ENCODE data around the gene PIEZO2.

DNA sequence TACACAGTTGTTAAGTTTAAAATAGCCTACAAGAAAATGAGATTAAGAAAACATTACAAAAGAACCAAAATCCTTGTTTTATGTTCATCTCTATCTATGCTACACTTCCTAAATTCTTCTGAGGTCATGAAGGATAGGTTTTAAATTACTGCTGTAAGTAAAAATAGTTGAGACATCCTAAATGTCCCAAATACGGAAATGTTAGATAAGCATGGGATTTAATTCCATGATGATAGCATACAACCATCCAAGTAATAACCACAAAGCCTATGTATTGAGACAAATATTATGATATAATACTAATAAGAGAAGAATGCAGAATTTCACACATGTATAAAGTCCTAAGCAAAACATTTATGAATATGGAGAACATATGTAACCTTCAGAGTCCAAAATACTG is 34.1 kb downstream of the PIEZO2 start:
- TF ChIP-seq, protein P1, sequence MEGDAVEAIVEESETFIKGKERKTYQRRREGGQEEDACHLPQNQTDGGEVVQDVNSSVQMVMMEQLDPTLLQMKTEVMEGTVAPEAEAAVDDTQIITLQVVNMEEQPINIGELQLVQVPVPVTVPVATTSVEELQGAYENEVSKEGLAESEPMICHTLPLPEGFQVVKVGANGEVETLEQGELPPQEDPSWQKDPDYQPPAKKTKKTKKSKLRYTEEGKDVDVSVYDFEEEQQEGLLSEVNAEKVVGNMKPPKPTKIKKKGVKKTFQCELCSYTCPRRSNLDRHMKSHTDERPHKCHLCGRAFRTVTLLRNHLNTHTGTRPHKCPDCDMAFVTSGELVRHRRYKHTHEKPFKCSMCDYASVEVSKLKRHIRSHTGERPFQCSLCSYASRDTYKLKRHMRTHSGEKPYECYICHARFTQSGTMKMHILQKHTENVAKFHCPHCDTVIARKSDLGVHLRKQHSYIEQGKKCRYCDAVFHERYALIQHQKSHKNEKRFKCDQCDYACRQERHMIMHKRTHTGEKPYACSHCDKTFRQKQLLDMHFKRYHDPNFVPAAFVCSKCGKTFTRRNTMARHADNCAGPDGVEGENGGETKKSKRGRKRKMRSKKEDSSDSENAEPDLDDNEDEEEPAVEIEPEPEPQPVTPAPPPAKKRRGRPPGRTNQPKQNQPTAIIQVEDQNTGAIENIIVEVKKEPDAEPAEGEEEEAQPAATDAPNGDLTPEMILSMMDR (IDR thresholded peaks at IDR 0.05): no peak
- TF ChIP-seq EZH2 (IDR thresholded peaks at IDR 0.05): no peak
